Activated CD4-positive, alpha-beta memory T cell treated with anti-CD3 and anti-CD28 coated beads, Interleukin-2, amount 10 ng/mL, durations not matched to agents 7 days and 5 days (primary cell): ENCODE data around the gene MBD5. TPM values are rescaled to one million over a fixed set of nuclear protein-coding genes. Genes with fewer than 3 reads are reported as not detected.

Experiments used
- CTCF ChIA-PET: fragments of 350-600 bp; sonication (Branson Sonifier 250); formaldehyde crosslinking; loops from one replicate; lab custom pipeline; 2021; ENCODE audit warnings: antibody characterized with exemption, inconsistent platforms; lab: Charles Lee
- POLR2A ChIA-PET: fragments of 350-600 bp; sonication (Branson Sonifier 250); formaldehyde crosslinking; loops from one replicate; lab custom pipeline; 2021; ENCODE audit warnings: antibody characterized with exemption; lab: Charles Lee
- DNase-seq: peaks from one replicate; pipeline ENCODE4 v3.0.0-alpha.2; 2020
- H3K27ac Mint-ChIP-seq: one replicate; pipeline ENCODE4 v1.8.0; 2021; ENCODE audit warnings: mild to moderate bottlenecking, mixed read lengths
- H3K27me3 Mint-ChIP-seq: one replicate; pipeline ENCODE4 v1.8.0; 2021; ENCODE audit warnings: mixed read lengths
- H3K36me3 Mint-ChIP-seq: one replicate; pipeline ENCODE4 v1.8.0; 2021; ENCODE audit warnings: low read depth, mixed read lengths
- H3K4me1 Mint-ChIP-seq: one replicate; pipeline ENCODE4 v1.8.0; 2021; ENCODE audit warnings: mixed read lengths
- H3K4me3 Mint-ChIP-seq: one replicate; pipeline ENCODE4 v1.8.0; 2021; ENCODE audit warnings: mild to moderate bottlenecking, mixed read lengths
- H3K9me3 Mint-ChIP-seq: one replicate; pipeline ENCODE4 v1.8.0; 2021; ENCODE audit warnings: mixed read lengths
- total RNA-seq, 2 experiments: library from RNA; stranded (reverse); gene quantifications; one replicate each; pipeline ENCODE4 v1.2.3, GENCODE V29; 2021

MBD5 gene
- total RNA-seq, 2 experiments from 2014 or later, result 30.7 to 35.8 TPM

DNA sequence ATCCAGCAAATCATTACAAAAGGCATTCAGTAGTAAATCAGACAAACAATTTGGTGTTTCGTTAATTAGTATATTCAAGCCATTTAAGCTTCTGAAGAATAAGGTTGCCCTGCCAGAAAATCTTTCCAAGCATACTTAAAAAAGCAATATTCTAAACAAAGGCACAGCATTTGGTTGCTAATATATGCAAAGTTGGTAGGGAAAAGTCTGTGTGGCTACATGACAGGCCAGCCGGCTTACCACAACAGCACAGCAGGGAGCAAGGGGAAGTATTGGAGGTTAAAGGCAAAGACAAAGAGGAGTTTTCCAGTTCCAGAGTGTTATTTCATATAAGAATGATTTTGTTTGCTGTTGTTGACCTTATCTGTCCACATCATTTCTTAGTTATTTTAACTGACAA, 282.3 kb downstream of the MBD5 start:
- ChIA-PET POLR2A (no interaction called here), CTCF (no interaction called here)
- no peaks in the 10 kb centered on the region for H3K36me3 Mint-ChIP-seq
- DNase-seq, result no peak
- H3K27ac Mint-ChIP-seq, result no peak overlapping the region
- no peaks in the 10 kb centered on the region for H3K27me3 Mint-ChIP-seq
- no peak overlapping the region for H3K4me3 Mint-ChIP-seq
- H3K4me1 Mint-ChIP-seq, result no peaks in the 10 kb centered on the region
- no peaks in the 10 kb centered on the region for H3K9me3 Mint-ChIP-seq

DNA sequence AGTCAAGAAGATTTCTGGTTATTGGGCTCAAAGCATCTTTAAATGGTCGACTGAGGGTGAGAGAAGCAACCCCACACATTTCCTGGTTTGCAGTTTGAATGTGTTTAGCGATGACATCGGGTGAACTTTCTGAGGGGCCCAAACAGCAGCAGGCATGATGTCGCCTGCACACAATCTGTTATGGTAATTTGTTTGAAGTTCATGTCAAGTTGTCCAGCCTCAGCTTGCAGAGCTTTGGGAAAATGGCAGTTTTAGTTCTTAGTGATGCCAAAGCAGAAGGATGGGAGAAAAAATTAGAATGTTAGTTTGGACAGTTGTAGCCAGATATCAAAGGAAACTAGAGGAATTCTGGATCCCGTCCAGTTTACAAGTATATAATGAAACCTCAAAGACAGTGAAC, 284.6 kb downstream of the MBD5 start:
- no peak for DNase-seq
- H3K27ac Mint-ChIP-seq, result no peak overlapping the region
- POLR2A ChIA-PET, result no interaction called here
- H3K27me3 Mint-ChIP-seq, result no peaks in the 10 kb centered on the region
- no peaks in the 10 kb centered on the region for H3K9me3 Mint-ChIP-seq
- no peaks in the 10 kb centered on the region for H3K4me1 Mint-ChIP-seq
- H3K4me3 Mint-ChIP-seq, result no peak overlapping the region
- peaks cover 1% of the 10 kb centered on the region for H3K36me3 Mint-ChIP-seq
- CTCF ChIA-PET, result no interaction called here

GRCh38 chr2:148306027-148306426, 285.1 kb downstream of the MBD5 start:
- H3K9me3 Mint-ChIP-seq, result no peaks in the 10 kb centered on the region
- CTCF ChIA-PET, result no interaction called here
- POLR2A ChIA-PET, result no interaction called here
- no peaks in the 10 kb centered on the region for H3K4me1 Mint-ChIP-seq
- H3K4me3 Mint-ChIP-seq, result no peak overlapping the region
- peaks cover 3% of the 10 kb centered on the region for H3K36me3 Mint-ChIP-seq
- DNase-seq, result no peak
- no peaks in the 10 kb centered on the region for H3K27me3 Mint-ChIP-seq
- no peak overlapping the region for H3K27ac Mint-ChIP-seq

- Mint-ChIP-seq H3K27ac (no peak overlapping the region), H3K36me3 (peaks cover 8% of the 10 kb centered on the region), H3K27me3 (no peaks in the 10 kb centered on the region), H3K9me3 (no peaks in the 10 kb centered on the region), H3K4me1 (no peaks in the 10 kb centered on the region), H3K4me3 (no peak overlapping the region)
- ChIA-PET POLR2A (no interaction called here), CTCF (interaction anchor here (0.6 kb wide), 1 partner anchor 258 kb away, joined by 3 read pairs; no protein-coding TSS in a partner anchor)
- no peak for DNase-seq
These were observed 296.7 kb downstream of the MBD5 start for GRCh38 chr2:148317598-148317997.

- Mint-ChIP-seq H3K4me3 (no peak overlapping the region), H3K27ac (no peak overlapping the region), H3K4me1 (peaks cover 1% of the 10 kb centered on the region), H3K36me3 (peaks cover 19% of the 10 kb centered on the region), H3K9me3 (peaks cover 6% of the 10 kb centered on the region), H3K27me3 (no peaks in the 10 kb centered on the region)
- ChIA-PET CTCF (no interaction called here), POLR2A (no interaction called here)
- no peak for DNase-seq
These were observed 317.6 kb downstream of the MBD5 start for GRCh38 chr2:148338541-148338940.

DNA sequence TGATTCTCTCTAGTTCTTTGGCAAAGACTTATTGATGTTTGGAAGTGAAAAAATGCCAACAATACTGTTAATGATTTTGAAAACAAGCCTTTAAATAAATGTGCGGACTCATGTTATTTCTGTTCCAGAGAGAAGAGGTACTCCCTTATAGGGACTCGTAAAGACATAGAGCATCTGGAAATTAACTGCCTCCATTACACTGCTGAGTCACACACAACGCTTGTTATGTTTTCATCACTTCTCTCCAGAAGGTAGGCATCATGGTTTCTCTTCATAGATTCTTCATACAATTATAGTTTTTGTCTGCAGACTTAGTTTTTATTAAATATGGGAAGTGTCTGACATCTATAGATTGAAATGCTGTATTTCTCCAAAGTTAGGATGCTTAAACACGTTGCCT, 321.2 kb downstream of the MBD5 start:
- Mint-ChIP-seq H3K4me1 (peaks cover 1% of the 10 kb centered on the region), H3K27me3 (no peaks in the 10 kb centered on the region), H3K9me3 (peaks cover 12% of the 10 kb centered on the region), H3K4me3 (no peak overlapping the region), H3K36me3 (peaks cover 12% of the 10 kb centered on the region), H3K27ac (no peak overlapping the region)
- ChIA-PET POLR2A (no interaction called here), CTCF (no interaction called here)
- no peak for DNase-seq

GRCh38 chr2:148350199-148350598, 329.3 kb downstream of the MBD5 start:
- no peak overlapping the region for H3K4me3 Mint-ChIP-seq
- peaks cover 8% of the 10 kb centered on the region for H3K9me3 Mint-ChIP-seq
- H3K36me3 Mint-ChIP-seq, result no peaks in the 10 kb centered on the region
- no peaks in the 10 kb centered on the region for H3K4me1 Mint-ChIP-seq
- H3K27me3 Mint-ChIP-seq, result no peaks in the 10 kb centered on the region
- ChIA-PET POLR2A (no interaction called here), CTCF (no interaction called here)
- DNase-seq, result no peak
- H3K27ac Mint-ChIP-seq, result no peak overlapping the region

DNA sequence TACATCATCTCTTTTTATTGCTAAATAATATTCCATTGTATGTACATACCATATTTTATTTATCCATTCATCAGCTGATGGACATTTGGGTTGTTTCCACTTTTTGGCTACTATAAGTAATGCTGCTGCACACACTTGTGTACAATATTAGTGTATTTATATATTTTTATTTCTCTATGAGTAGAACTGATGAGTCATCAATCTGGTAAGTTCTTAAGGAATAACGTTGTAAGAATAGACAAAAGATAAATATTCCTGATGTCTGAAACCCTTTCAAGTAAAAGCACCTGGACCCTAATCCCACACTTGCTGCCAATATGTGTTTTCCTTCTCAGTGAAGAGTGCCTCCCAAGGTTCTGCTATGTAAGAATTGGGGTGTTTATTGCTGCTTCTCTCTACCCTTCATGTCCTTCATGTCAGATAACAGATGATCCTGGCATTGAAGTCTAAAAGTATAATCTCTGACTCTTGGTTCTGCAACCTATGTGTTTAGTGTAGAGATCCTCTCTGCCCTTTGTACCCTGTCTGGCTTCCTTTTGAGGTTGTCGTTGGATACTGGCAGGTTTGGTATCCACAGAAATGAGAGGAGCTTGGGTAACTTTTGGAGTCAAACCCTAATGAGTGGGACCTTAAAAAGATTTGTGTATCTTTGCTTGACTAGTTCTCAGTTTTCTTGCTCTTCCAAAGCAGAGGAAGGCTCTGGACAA, 330.7 kb downstream of the MBD5 start:
- ChIA-PET CTCF (no interaction called here), POLR2A (no interaction called here)
- H3K4me3 Mint-ChIP-seq, result no peak overlapping the region
- no peaks in the 10 kb centered on the region for H3K4me1 Mint-ChIP-seq
- H3K27ac Mint-ChIP-seq, result no peak overlapping the region
- no peak for DNase-seq
- no peaks in the 10 kb centered on the region for H3K27me3 Mint-ChIP-seq
- peaks cover 8% of the 10 kb centered on the region for H3K9me3 Mint-ChIP-seq
- no peaks in the 10 kb centered on the region for H3K36me3 Mint-ChIP-seq

GRCh38 chr2:148358375-148358774, 337.5 kb downstream of the MBD5 start:
- ChIA-PET CTCF (no interaction called here), POLR2A (no interaction called here)
- no peak overlapping the region for H3K4me3 Mint-ChIP-seq
- no peaks in the 10 kb centered on the region for H3K27me3 Mint-ChIP-seq
- no peak overlapping the region for H3K27ac Mint-ChIP-seq
- peaks cover 3% of the 10 kb centered on the region for H3K36me3 Mint-ChIP-seq
- H3K4me1 Mint-ChIP-seq, result no peaks in the 10 kb centered on the region
- no peak for DNase-seq
- H3K9me3 Mint-ChIP-seq, result peaks cover 13% of the 10 kb centered on the region

DNA sequence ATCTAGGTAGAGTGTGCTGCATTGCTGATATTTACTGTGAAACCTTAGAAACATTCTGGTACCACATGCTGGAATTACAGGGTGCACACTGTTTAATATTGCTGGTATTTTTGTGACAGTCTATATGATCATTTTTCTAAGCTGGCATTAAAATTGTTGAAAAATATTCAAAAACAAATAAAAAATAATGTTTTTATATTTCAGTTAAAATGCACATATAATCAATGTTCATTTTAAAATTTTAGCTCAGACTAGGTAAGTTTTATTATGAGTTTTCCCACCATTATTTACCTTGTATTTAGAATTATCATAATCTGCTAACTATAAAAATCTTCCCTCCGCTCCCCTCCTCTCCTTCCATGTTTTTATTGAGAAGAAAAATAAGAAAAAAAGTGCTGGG, 339.8 kb downstream of the MBD5 start:
- Mint-ChIP-seq H3K27me3 (no peaks in the 10 kb centered on the region), H3K4me1 (no peaks in the 10 kb centered on the region), H3K27ac (no peak overlapping the region), H3K9me3 (peaks cover 21% of the 10 kb centered on the region), H3K4me3 (no peak overlapping the region), H3K36me3 (peaks cover 3% of the 10 kb centered on the region)
- ChIA-PET CTCF (no interaction called here), POLR2A (no interaction called here)
- DNase-seq, result no peak

- H3K27ac Mint-ChIP-seq, result no peak overlapping the region
- no peaks in the 10 kb centered on the region for H3K4me1 Mint-ChIP-seq
- CTCF ChIA-PET, result no interaction called here
- POLR2A ChIA-PET, result no interaction called here
- H3K9me3 Mint-ChIP-seq, result peaks cover 24% of the 10 kb centered on the region
- no peak for DNase-seq
- no peak overlapping the region for H3K4me3 Mint-ChIP-seq
- peaks cover 3% of the 10 kb centered on the region for H3K36me3 Mint-ChIP-seq
- no peaks in the 10 kb centered on the region for H3K27me3 Mint-ChIP-seq
These were observed 341.4 kb downstream of the MBD5 start for GRCh38 chr2:148362144-148362796.

DNA sequence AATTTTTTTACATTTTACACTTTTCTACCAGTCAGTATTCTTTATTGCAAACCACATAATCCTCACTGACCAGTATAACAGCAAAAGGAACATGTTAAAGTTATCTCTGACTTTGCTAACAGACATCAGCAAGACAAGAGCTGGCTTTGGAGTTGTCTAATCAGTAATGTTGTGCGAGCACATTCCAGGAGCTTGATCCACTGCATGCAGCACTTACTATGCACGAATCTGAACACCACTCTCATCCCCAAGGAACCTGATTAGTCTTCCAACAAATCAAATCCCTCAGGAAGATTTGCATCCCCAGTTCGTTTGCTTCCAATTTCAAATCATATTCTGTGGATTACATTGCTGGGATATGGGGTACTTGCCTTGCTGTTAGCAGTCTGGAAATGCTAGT, 354.3 kb downstream of the MBD5 start:
- H3K9me3 Mint-ChIP-seq, result no peaks in the 10 kb centered on the region
- POLR2A ChIA-PET, result no interaction called here
- H3K27me3 Mint-ChIP-seq, result no peaks in the 10 kb centered on the region
- no peak overlapping the region for H3K27ac Mint-ChIP-seq
- H3K4me3 Mint-ChIP-seq, result no peak overlapping the region
- no peaks in the 10 kb centered on the region for H3K4me1 Mint-ChIP-seq
- H3K36me3 Mint-ChIP-seq, result no peaks in the 10 kb centered on the region
- CTCF ChIA-PET, result no interaction called here
- DNase-seq, result no peak

DNA sequence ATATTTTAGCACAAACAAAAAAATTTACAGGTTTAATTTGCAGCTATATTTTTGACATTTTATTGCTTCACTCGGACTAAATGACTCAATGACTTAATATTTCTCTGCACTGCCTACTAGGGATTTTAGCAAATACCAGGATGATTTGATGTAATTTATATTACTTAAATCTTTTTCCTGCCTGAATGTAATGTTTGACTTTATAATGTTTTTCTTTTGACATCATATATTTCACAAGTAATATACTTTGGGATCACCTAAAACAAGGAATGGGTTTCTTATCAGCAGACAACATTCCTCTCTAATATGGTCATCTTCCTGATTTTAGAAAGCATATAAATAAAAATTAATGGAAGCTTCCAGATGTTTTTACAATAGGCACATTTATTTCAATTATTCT, 370.4 kb downstream of the MBD5 start:
- H3K27ac Mint-ChIP-seq, result no peak overlapping the region
- ChIA-PET CTCF (no interaction called here), POLR2A (no interaction called here)
- no peaks in the 10 kb centered on the region for H3K36me3 Mint-ChIP-seq
- no peaks in the 10 kb centered on the region for H3K27me3 Mint-ChIP-seq
- H3K4me3 Mint-ChIP-seq, result no peak overlapping the region
- H3K9me3 Mint-ChIP-seq, result no peaks in the 10 kb centered on the region
- DNase-seq, result no peak
- H3K4me1 Mint-ChIP-seq, result no peaks in the 10 kb centered on the region

DNA sequence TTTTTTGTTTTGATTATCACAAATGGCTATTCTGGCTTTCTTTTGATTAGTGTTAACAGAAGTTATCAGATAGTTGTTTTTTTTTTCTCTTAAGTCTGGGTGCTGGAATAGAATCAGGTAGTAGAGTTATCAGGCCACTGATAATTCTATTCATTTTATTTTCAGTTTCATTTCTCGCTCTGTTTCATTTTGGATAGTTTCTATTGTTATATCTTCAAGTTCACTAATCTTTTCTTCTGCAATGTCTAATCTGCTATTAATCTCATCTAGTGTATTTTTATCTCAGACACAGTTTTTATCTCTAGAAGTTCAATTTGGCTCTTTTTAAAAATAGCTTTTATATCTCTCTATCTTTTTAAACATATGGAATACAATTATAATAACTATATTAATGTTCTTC, 381.9 kb downstream of the MBD5 start:
- Mint-ChIP-seq H3K9me3 (peaks cover 2% of the 10 kb centered on the region), H3K27ac (no peak overlapping the region), H3K4me1 (no peaks in the 10 kb centered on the region), H3K4me3 (no peak overlapping the region), H3K36me3 (no peaks in the 10 kb centered on the region), H3K27me3 (no peaks in the 10 kb centered on the region)
- ChIA-PET CTCF (no interaction called here), POLR2A (no interaction called here)
- DNase-seq, result no peak
